Uterus (tissue), 4 donors: ENCODE results near the gene LMAN1L. TPM values are rescaled to one million over a fixed set of nuclear protein-coding genes. Genes with fewer than 3 reads are reported as not detected.

Source experiments
- DNase-seq, 2 donors: peaks; one replicate each; pipeline ENCODE4 v3.0.0-alpha.2; 2019 to 2020
- H3K27ac ChIP-seq, 2 donors: fragments of 200-600 bp; sonication (generic); 1 replicate in 1 of 2; 2 replicates in 1 of 2; pipeline ENCODE4 v1.5.1; 2016 to 2018
- H3K27me3 ChIP-seq, 2 donors: fragments of 200-600 bp; sonication (generic); one replicate each; pipeline ENCODE4 v1.5.1; 2018 to 2019; ENCODE audit warnings: control low read depth in 1 of 2
- H3K36me3 ChIP-seq, 2 donors: fragments of 200-600 bp; sonication (generic); one replicate each; pipeline ENCODE4 v1.5.1; 2019; ENCODE audit warnings: control low read depth in 1 of 2
- H3K4me1 ChIP-seq, 2 donors: fragments of 200-600 bp; sonication (generic); one replicate each; pipeline ENCODE4 v1.5.1; 2018 to 2019; ENCODE audit warnings: control low read depth in 1 of 2
- H3K4me3 ChIP-seq, 2 donors: fragments of 200-600 bp; sonication (generic); 1 replicate in 1 of 2; 2 replicates in 1 of 2; pipeline ENCODE4 v1.5.1; 2018 to 2019; ENCODE audit warnings: mild to moderate bottlenecking in 1 of 2
- H3K9me3 ChIP-seq, 2 donors: fragments of 200-600 bp; sonication (generic); one replicate each; pipeline ENCODE4 v1.5.1; 2019; ENCODE audit warnings: control low read depth in 1 of 2
- CTCF ChIP-seq, 4 experiments: fragments of 200-600 bp in 2 of 4; fragments of 450-650 bp in 2 of 4; sonication (generic) in 2 of 4; IDR thresholded peaks; one replicate each; pipeline ENCODE4 v1.5.1; 2016 to 2019; ENCODE audit warnings: antibody characterized with exemption in 4 of 4, mild to moderate bottlenecking in 2 of 4, moderate library complexity in 1 of 4
- POLR2A ChIP-seq, 2 donors: fragments of 450-650 bp; IDR thresholded peaks; one replicate each; pipeline ENCODE4 v1.6.1; 2016; ENCODE audit warnings: antibody characterized with exemption in 2 of 2, mild to moderate bottlenecking in 1 of 2, moderate library complexity in 1 of 2
- intact Hi-C: fragments of 100-400 bp; cut with DNase I; formaldehyde crosslinking; loops from one replicate; pipeline ENCODE4 v1.15.1; 2023; ENCODE audit warnings: low total_unique reads
- total RNA-seq, 4 donors: library from RNA; depleted of rRNA in 3 of 4; stranded (reverse); fragments of >200 nt in 3 of 4; gene quantifications; one replicate each; pipeline versions ENCODE4 v1.1.0 to v1.2.4, GENCODE V29; 2014 to 2023
- donor health status: DM: yes; HTN: yes; CAD: no.

Gene LMAN1L
- total RNA-seq, 4 donors from 2014 or later, result 1.5 TPM; not detected in 3

GRCh38 chr15:74773731-74774252 is 38.8 kb upstream of the LMAN1L start:
- Histone ChIP-seq H3K4me3 (no peak overlapping the region), H3K36me3 (no peaks in the 10 kb centered on the region), H3K27me3 (no peaks in the 10 kb centered on the region), H3K9me3 (no peaks in the 10 kb centered on the region), H3K27ac (no peak overlapping the region), H3K4me1 (no peaks in the 10 kb centered on the region)
- no peak for DNase-seq
- TF ChIP-seq POLR2A (IDR thresholded peaks at IDR 0.05) (no peak), CTCF (IDR thresholded peaks at IDR 0.05) (no peak)
- intact Hi-C loops, result loop anchor here (5.0 to 10.0 kb wide), 2 partner anchors 179 to 431 kb away; partner anchors contain the start of gene C15orf39

GRCh38 chr15:74775132-74775562 is 37.5 kb upstream of the LMAN1L start:
- no peak for DNase-seq
- TF ChIP-seq POLR2A (IDR thresholded peaks at IDR 0.05) (no peak), CTCF (IDR thresholded peaks at IDR 0.05) (no peak)
- no peak overlapping the region for H3K27ac ChIP-seq
- no peaks in the 10 kb centered on the region for H3K27me3 ChIP-seq
- no peaks in the 10 kb centered on the region for H3K9me3 ChIP-seq
- H3K4me3 ChIP-seq, result no peak overlapping the region
- intact Hi-C loops, result loop anchor here (10.0 kb wide), 1 partner anchor 430 kb away; the partner anchor contains the start of gene C15orf39
- H3K4me1 ChIP-seq, result no peaks in the 10 kb centered on the region
- H3K36me3 ChIP-seq, result no peaks in the 10 kb centered on the region

- TF ChIP-seq CTCF (IDR thresholded peaks at IDR 0.05), result no peak
- TF ChIP-seq POLR2A (IDR thresholded peaks at IDR 0.05), result no peak
- Histone ChIP-seq H3K27me3 (no peaks in the 10 kb centered on the region), H3K4me3 (no peak overlapping the region), H3K9me3 (no peaks in the 10 kb centered on the region), H3K36me3 (no peaks in the 10 kb centered on the region), H3K27ac (no peak overlapping the region), H3K4me1 (peaks cover 0 to under 1% of the 10 kb centered on the region in 2 donors)
- no peak for DNase-seq
- intact Hi-C loops, result loop anchor here (10.0 kb wide), 1 partner anchor 429 kb away; the partner anchor contains the start of gene C15orf39
Observed at GRCh38 chr15:74775894-74776293, 36.7 kb upstream of the LMAN1L start.

GRCh38 chr15:74776821-74777768 is 35.5 kb upstream of the LMAN1L start:
- intact Hi-C loops, result loop anchor here (10.0 kb wide), 1 partner anchor 428 kb away; the partner anchor contains the start of gene C15orf39
- H3K27ac ChIP-seq, result no peak overlapping the region
- no peak for DNase-seq

More at GRCh38 chr15:74776821-74777768, 35.5 kb upstream of the LMAN1L start:
- Histone ChIP-seq H3K4me3 (no peak overlapping the region), H3K4me1 (peaks cover 3 to 9% of the 10 kb centered on the region in 2 donors), H3K9me3 (no peaks in the 10 kb centered on the region), H3K27me3 (no peaks in the 10 kb centered on the region), H3K36me3 (no peaks in the 10 kb centered on the region)
- TF ChIP-seq POLR2A (IDR thresholded peaks at IDR 0.05) (no peak), CTCF (IDR thresholded peaks at IDR 0.05) (no peak)
